Uterus (tissue), 4 donors: Measurements from ENCODE around the gene RPRML. TPM values are rescaled to one million over a fixed set of nuclear protein-coding genes. Genes with fewer than 3 reads are reported as not detected.

ENCODE experiments used
- DNase-seq, 2 donors: peaks; one replicate each; pipeline ENCODE4 v3.0.0-alpha.2; 2019 to 2020
- H3K27ac ChIP-seq, 2 donors: fragments of 200-600 bp; sonication (generic); 1 replicate in 1 of 2; 2 replicates in 1 of 2; pipeline ENCODE4 v1.5.1; 2016 to 2018
- H3K27me3 ChIP-seq, 2 donors: fragments of 200-600 bp; sonication (generic); one replicate each; pipeline ENCODE4 v1.5.1; 2018 to 2019; ENCODE audit warnings: control low read depth in 1 of 2
- H3K36me3 ChIP-seq, 2 donors: fragments of 200-600 bp; sonication (generic); one replicate each; pipeline ENCODE4 v1.5.1; 2019; ENCODE audit warnings: control low read depth in 1 of 2
- H3K4me1 ChIP-seq, 2 donors: fragments of 200-600 bp; sonication (generic); one replicate each; pipeline ENCODE4 v1.5.1; 2018 to 2019; ENCODE audit warnings: control low read depth in 1 of 2
- H3K4me3 ChIP-seq, 2 donors: fragments of 200-600 bp; sonication (generic); 1 replicate in 1 of 2; 2 replicates in 1 of 2; pipeline ENCODE4 v1.5.1; 2018 to 2019; ENCODE audit warnings: mild to moderate bottlenecking in 1 of 2
- H3K9me3 ChIP-seq, 2 donors: fragments of 200-600 bp; sonication (generic); one replicate each; pipeline ENCODE4 v1.5.1; 2019; ENCODE audit warnings: control low read depth in 1 of 2
- CTCF ChIP-seq, 4 experiments: fragments of 200-600 bp in 2 of 4; fragments of 450-650 bp in 2 of 4; sonication (generic) in 2 of 4; IDR thresholded peaks; one replicate each; pipeline ENCODE4 v1.5.1; 2016 to 2019; ENCODE audit warnings: antibody characterized with exemption in 4 of 4, mild to moderate bottlenecking in 2 of 4, moderate library complexity in 1 of 4
- POLR2A ChIP-seq, 2 donors: fragments of 450-650 bp; IDR thresholded peaks; one replicate each; pipeline ENCODE4 v1.6.1; 2016; ENCODE audit warnings: antibody characterized with exemption in 2 of 2, mild to moderate bottlenecking in 1 of 2, moderate library complexity in 1 of 2
- intact Hi-C: fragments of 100-400 bp; cut with DNase I; formaldehyde crosslinking; loops from one replicate; pipeline ENCODE4 v1.15.1; 2023; ENCODE audit warnings: low total_unique reads
- total RNA-seq, 4 donors: library from RNA; depleted of rRNA in 3 of 4; stranded (reverse); fragments of >200 nt in 3 of 4; gene quantifications; one replicate each; pipeline versions ENCODE4 v1.1.0 to v1.2.4, GENCODE V29; 2014 to 2023
- donor health status: DM: yes; HTN: yes; CAD: no.

RPRML gene
- total RNA-seq, 4 donors from 2014 or later = not detected

- no peak overlapping the region for H3K27ac ChIP-seq
- peak in 1 of 2 donors; percentile 25 for DNase-seq
- no peaks in the 10 kb centered on the region for H3K36me3 ChIP-seq
- H3K27me3 ChIP-seq = no peaks in the 10 kb centered on the region
- no peak overlapping the region for H3K4me3 ChIP-seq
- no peak for TF ChIP-seq CTCF (IDR thresholded peaks at IDR 0.05)
- no peak for TF ChIP-seq POLR2A (IDR thresholded peaks at IDR 0.05)
- H3K9me3 ChIP-seq = no peaks in the 10 kb centered on the region
- peaks cover 0 to 7% of the 10 kb centered on the region in 2 donors for H3K4me1 ChIP-seq
- intact Hi-C loops = no loop called here
Measured at GRCh38 chr17:46943501-46944393, 35.3 kb downstream of the RPRML start.

- H3K27ac ChIP-seq = no peak overlapping the region
- no peak for DNase-seq
- intact Hi-C loops = no loop called here
- no peak overlapping the region for H3K4me3 ChIP-seq
- TF ChIP-seq POLR2A (IDR thresholded peaks at IDR 0.05) = no peak
- TF ChIP-seq CTCF (IDR thresholded peaks at IDR 0.05) = no peak
- no peaks in the 10 kb centered on the region for H3K36me3 ChIP-seq
- no peaks in the 10 kb centered on the region for H3K27me3 ChIP-seq
- no peaks in the 10 kb centered on the region for H3K9me3 ChIP-seq
- H3K4me1 ChIP-seq = peaks cover 0 to 7% of the 10 kb centered on the region in 2 donors
Measured at GRCh38 chr17:46943218-46943500, 35.9 kb downstream of the RPRML start.

- Histone ChIP-seq H3K27ac (no peak overlapping the region), H3K27me3 (no peaks in the 10 kb centered on the region), H3K4me3 (no peak overlapping the region), H3K9me3 (no peaks in the 10 kb centered on the region), H3K4me1 (peaks cover 0 to 7% of the 10 kb centered on the region in 2 donors), H3K36me3 (no peaks in the 10 kb centered on the region)
- TF ChIP-seq CTCF (IDR thresholded peaks at IDR 0.05) (peak; percentile 44 to 70 (median 54)), POLR2A (IDR thresholded peaks at IDR 0.05) (no peak)
- peak; percentile 48 to 55 for DNase-seq
- intact Hi-C loops = no loop called here
Measured at GRCh38 chr17:46942441-46943217, 36.4 kb downstream of the RPRML start.

- no peaks in the 10 kb centered on the region for H3K27me3 ChIP-seq
- DNase-seq = peak; percentile 58 to 60
- no peak overlapping the region for H3K27ac ChIP-seq
- intact Hi-C loops = no loop called here
- H3K36me3 ChIP-seq = no peaks in the 10 kb centered on the region
- TF ChIP-seq POLR2A (IDR thresholded peaks at IDR 0.05) = no peak
- TF ChIP-seq CTCF (IDR thresholded peaks at IDR 0.05) = peak; percentile 64 to 77 (median 73)
- H3K4me3 ChIP-seq = no peak overlapping the region
- H3K9me3 ChIP-seq = no peaks in the 10 kb centered on the region
- peaks cover 0 to 7% of the 10 kb centered on the region in 2 donors for H3K4me1 ChIP-seq
Measured at GRCh38 chr17:46940692-46941404, 38.2 kb downstream of the RPRML start.
